Psoas muscle (tissue), 8 donors: ENCODE measurements around the gene NEBL. TPM values are rescaled to one million over a fixed set of nuclear protein-coding genes. Genes with fewer than 3 reads are reported as not detected.

Source experiments
- ATAC-seq, 4 donors: fragments of 200-7000 bp; cut with Tn5 transposase; one replicate each; pipeline ENCODE4 v1.9.1; 2020; ENCODE audit warnings: moderate library complexity in 3 of 4, mild to moderate bottlenecking in 2 of 4
- DNase-seq, 2 donors: peaks; one replicate each; pipeline ENCODE4 v3.0.0-alpha.2; 2020
- H3K27ac ChIP-seq: fragments of 200-600 bp; one replicate; pipeline ENCODE4 v1.8.0; 2022
- H3K27me3 ChIP-seq, 3 donors: fragments of 200-600 bp in 1 of 3; one replicate each; pipeline versions ENCODE4 v1.6.1 to v1.8.0; 2013 to 2022; ENCODE audit warnings: low read length in 2 of 3, mild to moderate bottlenecking in 2 of 3, moderate library complexity in 1 of 3; ENCODE audit not compliant: insufficient read depth in 3 of 3
- H3K36me3 ChIP-seq, 2 donors: fragments of 200-600 bp in 1 of 2; one replicate each; pipeline versions ENCODE4 v1.6.1 to v1.8.0; 2013 to 2022; ENCODE audit warnings: low read depth in 1 of 2, mild to moderate bottlenecking in 1 of 2, moderate library complexity in 1 of 2; ENCODE audit not compliant: insufficient read depth in 1 of 2
- H3K4me1 ChIP-seq: fragments of 200-600 bp; one replicate; pipeline ENCODE4 v1.8.0; 2022
- H3K4me3 ChIP-seq: fragments of 200-600 bp; one replicate; pipeline ENCODE4 v1.8.0; 2022; ENCODE audit warnings: mild to moderate bottlenecking
- H3K9me3 ChIP-seq: fragments of 200-600 bp; one replicate; pipeline ENCODE4 v1.8.0; 2022
- CTCF ChIP-seq: fragments of 200-600 bp; IDR thresholded peaks from one replicate; pipeline ENCODE4 v1.8.0; 2022; ENCODE audit warnings: antibody characterized with exemption
- WGBS, 3 donors: extraction: QIAGEN DNeasy Blood & Tissue Kit; methylation state at CpG; one replicate each; pipeline versions ENCODE4 v1.1.6 to v1.1.7; 2013; 5-methylcytosine and 5-hydroxymethylcytosine counted together
- intact Hi-C, 2 donors: fragments of 100-400 bp; cut with DNase I; formaldehyde crosslinking; loops; one replicate each; pipeline versions ENCODE4 v1.11.0 to v1.14.2; 2022
- polyA plus RNA-seq, 3 donors: library from polyadenylated mRNA; stranded (reverse); fragments of 200-250 nt; gene quantifications; one replicate each; pipeline ENCODE4 v1.2.3, GENCODE V29; 2013
- total RNA-seq, 4 donors: library from RNA; stranded (reverse); fragmentation: NEBNext Ultra II Directional in 2 of 4; extraction: Animal tissue kit (Norgen Biotek cat#: 25700) in 2 of 4; gene quantifications; one replicate each; pipeline versions ENCODE4 v1.2.1 to v1.2.4, GENCODE V29; 2021 to 2023
- donor health status: healthy with polysubstance abuse.
- donor health status: DM: no; HTN: no; CAD: no; lungs with moderate emphysema.
- donor health status: Bipolar disorder and iron deficiency.
- donor health status: healthy.
- donor health status: DM: yes; HTN: yes; CAD: no.
- donor health status: DM: no; HTN: no; CAD: no.
- donor health status: DM: no; HTN: no; CAD: no.
- donor health status: DM: yes; HTN: yes; CAD: no.

NEBL gene
- total and polyA plus RNA-seq, 7 donors = 0.35 to 1.5 (median 0.89) TPM

DNA sequence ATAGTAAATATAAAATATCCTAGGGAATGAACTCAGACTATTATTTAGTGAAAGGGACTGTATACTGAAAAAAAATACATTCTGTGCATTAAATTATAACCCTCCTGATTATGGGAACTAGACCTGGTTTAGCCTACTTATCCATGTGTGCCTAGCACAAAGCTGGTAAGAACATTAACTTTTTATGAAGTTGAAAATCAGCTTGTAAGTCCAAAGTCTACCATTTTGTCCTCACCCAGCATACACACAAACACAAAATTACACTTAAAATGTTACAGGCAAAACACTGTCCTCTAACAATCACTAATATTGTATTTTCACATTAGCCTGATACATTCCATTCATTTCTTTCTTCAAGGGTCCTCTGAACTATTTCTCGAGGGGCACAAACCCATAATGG is 19.9 kb upstream of the NEBL start:
- WGBS, 3 donors = 52 to 74% (median 70%) methylated on average over 1 of the region's 1 CpG
- H3K27ac ChIP-seq = no peak overlapping the region
- ATAC-seq = no peak
- no peaks in the 10 kb centered on the region for H3K4me1 ChIP-seq
- DNase-seq = no peak
- no peak for TF ChIP-seq CTCF
- intact Hi-C loops = loop anchor here in 1 of 2 donors (10.0 kb wide), 1 partner anchor 1962 kb away; no protein-coding TSS in a partner anchor
- no peaks in the 10 kb centered on the region for H3K27me3 ChIP-seq
- H3K9me3 ChIP-seq = no peaks in the 10 kb centered on the region
- no peak overlapping the region for H3K4me3 ChIP-seq
- H3K36me3 ChIP-seq = no peaks in the 10 kb centered on the region

DNA sequence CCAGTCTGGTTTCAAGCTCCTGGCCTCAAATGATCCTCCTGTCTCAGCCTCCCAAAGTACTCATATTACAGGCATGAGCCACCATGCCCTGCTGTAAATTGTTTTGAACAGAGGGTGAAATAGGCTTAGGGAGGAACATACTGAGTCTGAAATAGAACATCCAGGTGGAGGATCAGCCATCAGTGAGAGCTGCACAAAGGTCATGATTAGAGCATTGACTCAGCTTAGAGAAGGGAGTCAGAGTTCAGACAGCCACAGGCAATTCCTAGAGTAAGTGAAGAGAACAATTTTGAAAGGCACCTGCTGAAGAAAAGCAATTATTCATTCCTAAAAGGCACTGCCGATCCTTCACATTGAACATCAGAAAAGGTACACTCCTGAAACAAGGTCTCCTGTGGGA is 15.9 kb upstream of the NEBL start:
- Histone ChIP-seq H3K27ac (no peak overlapping the region), H3K4me3 (no peak overlapping the region), H3K4me1 (no peaks in the 10 kb centered on the region), H3K27me3 (no peaks in the 10 kb centered on the region), H3K36me3 (no peaks in the 10 kb centered on the region), H3K9me3 (no peaks in the 10 kb centered on the region)
- 81 to 92% (median 84%) methylated on average over 1 of the region's 1 CpG for WGBS, 3 donors
- TF ChIP-seq CTCF = no peak
- DNase-seq = no peak
- intact Hi-C loops = loop anchor here in 1 of 2 donors (10.0 kb wide), 1 partner anchor 1958 kb away; no protein-coding TSS in a partner anchor
- ATAC-seq = no peak

DNA sequence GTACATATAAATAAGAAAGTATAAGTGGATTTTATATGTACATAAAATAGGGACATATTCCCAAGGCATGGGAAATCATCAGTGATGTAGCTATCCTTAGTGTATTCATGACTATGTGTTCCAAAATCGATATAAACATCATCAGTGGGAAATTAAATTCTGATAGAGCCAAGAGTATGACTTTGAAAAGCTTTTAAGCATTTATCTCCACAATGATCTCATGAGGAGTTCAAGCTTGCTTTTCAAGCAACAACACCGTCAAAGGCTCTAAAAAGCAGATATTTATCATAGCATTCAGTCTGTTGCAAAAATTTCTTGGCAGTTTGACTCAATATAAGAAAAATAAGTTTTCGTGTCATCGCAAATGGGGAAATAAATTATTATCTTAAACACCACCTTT is 14.5 kb upstream of the NEBL start:
- intact Hi-C loops = loop anchor here in 1 of 2 donors (10.0 kb wide), 1 partner anchor 1957 kb away; no protein-coding TSS in a partner anchor
- TF ChIP-seq CTCF = no peak
- WGBS, 3 donors = 78 to 84% (median 79%) methylated on average over 4 of the region's 4 CpGs
- Histone ChIP-seq H3K4me3 (no peak overlapping the region), H3K36me3 (no peaks in the 10 kb centered on the region), H3K4me1 (no peaks in the 10 kb centered on the region), H3K9me3 (no peaks in the 10 kb centered on the region), H3K27me3 (no peaks in the 10 kb centered on the region), H3K27ac (no peak overlapping the region)
- ATAC-seq = no peak
- no peak for DNase-seq

GRCh38 chr10:20909801-20910200 is 12.7 kb upstream of the NEBL start:
- no peak for TF ChIP-seq CTCF
- intact Hi-C loops = loop anchor here in 1 of 2 donors (10.0 kb wide), 1 partner anchor 1955 kb away; no protein-coding TSS in a partner anchor
- DNase-seq (no peak), ATAC-seq (no peak)
- Histone ChIP-seq H3K4me1 (no peaks in the 10 kb centered on the region), H3K4me3 (no peak overlapping the region), H3K9me3 (no peaks in the 10 kb centered on the region), H3K27me3 (no peaks in the 10 kb centered on the region), H3K36me3 (no peaks in the 10 kb centered on the region), H3K27ac (no peak overlapping the region)

GRCh38 chr10:20908391-20908790 is 11.3 kb upstream of the NEBL start:
- 67 to 71% (median 69%) methylated on average over 3 of the region's 3 CpGs for WGBS, 3 donors
- intact Hi-C loops = no loop called here
- no peak overlapping the region for H3K27ac ChIP-seq
- no peak for DNase-seq
- no peaks in the 10 kb centered on the region for H3K27me3 ChIP-seq
- ATAC-seq = no peak
- no peaks in the 10 kb centered on the region for H3K36me3 ChIP-seq
- no peaks in the 10 kb centered on the region for H3K4me1 ChIP-seq
- no peak for TF ChIP-seq CTCF
- no peaks in the 10 kb centered on the region for H3K9me3 ChIP-seq
- no peak overlapping the region for H3K4me3 ChIP-seq
